Activated T-cell treated with anti-CD3 and anti-CD28 coated beads, Interleukin-2, amount 50 U/mL, for 24 hours (primary cell): Measurements from ENCODE around the gene TPM2.

ENCODE experiments used
- DNase-seq: peaks from one replicate; pipeline ENCODE4 v3.0.0-alpha.2; 2020
- H3K27ac Mint-ChIP-seq: 2 replicates; pipeline ENCODE4 v1.8.0; 2020; ENCODE audit warnings: mild to moderate bottlenecking, mixed read lengths
- H3K27me3 Mint-ChIP-seq: 2 replicates; pipeline ENCODE4 v1.8.0; 2020; ENCODE audit warnings: mixed read lengths
- H3K36me3 Mint-ChIP-seq: 2 replicates; pipeline ENCODE4 v1.8.0; 2020; ENCODE audit warnings: low read depth, mixed read lengths
- H3K4me1 Mint-ChIP-seq: 2 replicates; pipeline ENCODE4 v1.8.0; 2020; ENCODE audit warnings: low read depth, mixed read lengths
- H3K4me3 Mint-ChIP-seq: 2 replicates; pipeline ENCODE4 v1.8.0; 2020; ENCODE audit warnings: mild to moderate bottlenecking, moderate library complexity, mixed read lengths
- H3K9me3 Mint-ChIP-seq: 2 replicates; pipeline ENCODE4 v1.8.0; 2020; ENCODE audit warnings: mixed read lengths

TPM2 gene

GRCh38 chr9:35727676-35728040 lies 37.9 kb upstream of the TPM2 start:
- no peaks in the 10 kb centered on the region for H3K27me3 Mint-ChIP-seq
- H3K4me3 Mint-ChIP-seq: no peak overlapping the region
- no peak overlapping the region for H3K27ac Mint-ChIP-seq

GRCh38 chr9:35726931-35727330 lies 37.2 kb upstream of the TPM2 start:
- H3K9me3 Mint-ChIP-seq: no peaks in the 10 kb centered on the region
- no peaks in the 10 kb centered on the region for H3K27me3 Mint-ChIP-seq
- peak; percentile 54 for DNase-seq
- no peak overlapping the region for H3K4me3 Mint-ChIP-seq
- peaks cover 65% of the 10 kb centered on the region for H3K36me3 Mint-ChIP-seq
- H3K27ac Mint-ChIP-seq: no peak overlapping the region
- H3K4me1 Mint-ChIP-seq: no peaks in the 10 kb centered on the region

More at GRCh38 chr9:35727676-35728040, 37.9 kb upstream of the TPM2 start:
- peaks cover 63% of the 10 kb centered on the region for H3K36me3 Mint-ChIP-seq
- no peak for DNase-seq
- H3K9me3 Mint-ChIP-seq: no peaks in the 10 kb centered on the region
- H3K4me1 Mint-ChIP-seq: peaks cover under 1% of the 10 kb centered on the region

- DNase-seq: no peak
- peaks cover 70% of the 10 kb centered on the region for H3K36me3 Mint-ChIP-seq
- no peaks in the 10 kb centered on the region for H3K9me3 Mint-ChIP-seq
- no peaks in the 10 kb centered on the region for H3K27me3 Mint-ChIP-seq
- no peak overlapping the region for H3K4me3 Mint-ChIP-seq
- no peaks in the 10 kb centered on the region for H3K4me1 Mint-ChIP-seq
- no peak overlapping the region for H3K27ac Mint-ChIP-seq
Observed at GRCh38 chr9:35725362-35725761, 35.6 kb upstream of the TPM2 start.

GRCh38 chr9:35723908-35724307 lies 34.2 kb upstream of the TPM2 start:
- DNase-seq: no peak
- Mint-ChIP-seq H3K36me3 (peaks cover 81% of the 10 kb centered on the region), H3K27me3 (no peaks in the 10 kb centered on the region), H3K4me3 (no peak overlapping the region), H3K9me3 (no peaks in the 10 kb centered on the region), H3K4me1 (no peaks in the 10 kb centered on the region), H3K27ac (no peak overlapping the region)

GRCh38 chr9:35723426-35723825 lies 33.7 kb upstream of the TPM2 start:
- H3K4me3 Mint-ChIP-seq: no peak overlapping the region
- H3K27ac Mint-ChIP-seq: peak overlapping the region; percentile 57
- no peaks in the 10 kb centered on the region for H3K27me3 Mint-ChIP-seq
- H3K9me3 Mint-ChIP-seq: no peaks in the 10 kb centered on the region
- DNase-seq: no peak
- peaks cover 86% of the 10 kb centered on the region for H3K36me3 Mint-ChIP-seq
- no peaks in the 10 kb centered on the region for H3K4me1 Mint-ChIP-seq

GRCh38 chr9:35719546-35719945 lies 29.8 kb upstream of the TPM2 start:
- no peak overlapping the region for H3K27ac Mint-ChIP-seq

GRCh38 chr9:35718721-35719511 lies 29.2 kb upstream of the TPM2 start:
- Mint-ChIP-seq H3K9me3 (no peaks in the 10 kb centered on the region), H3K4me1 (no peaks in the 10 kb centered on the region), H3K36me3 (peaks cover 100% of the 10 kb centered on the region), H3K4me3 (no peak overlapping the region), H3K27me3 (no peaks in the 10 kb centered on the region), H3K27ac (no peak overlapping the region)
- peak; percentile 17 for DNase-seq

More at GRCh38 chr9:35719546-35719945, 29.8 kb upstream of the TPM2 start:
- Mint-ChIP-seq H3K36me3 (peaks cover 100% of the 10 kb centered on the region), H3K9me3 (no peaks in the 10 kb centered on the region), H3K4me1 (no peaks in the 10 kb centered on the region), H3K27me3 (no peaks in the 10 kb centered on the region), H3K4me3 (no peak overlapping the region)
- no peak for DNase-seq

GRCh38 chr9:35717132-35717870 lies 27.6 kb upstream of the TPM2 start:
- Mint-ChIP-seq H3K27ac (peak overlapping the region; percentile 16), H3K4me1 (peaks cover under 1% of the 10 kb centered on the region), H3K9me3 (no peaks in the 10 kb centered on the region), H3K27me3 (no peaks in the 10 kb centered on the region), H3K36me3 (peaks cover 100% of the 10 kb centered on the region), H3K4me3 (no peak overlapping the region)
- no peak for DNase-seq

GRCh38 chr9:35716230-35716629 lies 26.5 kb upstream of the TPM2 start:
- H3K27ac Mint-ChIP-seq: peak overlapping the region; percentile 70
- peaks cover 100% of the 10 kb centered on the region for H3K36me3 Mint-ChIP-seq
- DNase-seq: no peak
- no peak overlapping the region for H3K4me3 Mint-ChIP-seq
- H3K9me3 Mint-ChIP-seq: no peaks in the 10 kb centered on the region
- no peaks in the 10 kb centered on the region for H3K27me3 Mint-ChIP-seq
- peaks cover 7% of the 10 kb centered on the region for H3K4me1 Mint-ChIP-seq

- H3K36me3 Mint-ChIP-seq: peaks cover 96% of the 10 kb centered on the region
Observed at GRCh38 chr9:35714579-35715252, 25.0 kb upstream of the TPM2 start.

GRCh38 chr9:35714123-35714522 lies 24.4 kb upstream of the TPM2 start:
- Mint-ChIP-seq H3K4me1 (peaks cover 7% of the 10 kb centered on the region), H3K27me3 (no peaks in the 10 kb centered on the region), H3K4me3 (no peak overlapping the region), H3K9me3 (no peaks in the 10 kb centered on the region), H3K27ac (peak overlapping the region; percentile 44), H3K36me3 (peaks cover 90% of the 10 kb centered on the region)
- no peak for DNase-seq

More at GRCh38 chr9:35714579-35715252, 25.0 kb upstream of the TPM2 start:
- peaks cover 7% of the 10 kb centered on the region for H3K4me1 Mint-ChIP-seq
- H3K27me3 Mint-ChIP-seq: no peaks in the 10 kb centered on the region
- H3K9me3 Mint-ChIP-seq: no peaks in the 10 kb centered on the region
- no peak for DNase-seq
- H3K4me3 Mint-ChIP-seq: no peak overlapping the region
- peak overlapping the region; percentile 42 for H3K27ac Mint-ChIP-seq

GRCh38 chr9:35713578-35713977 lies 23.9 kb upstream of the TPM2 start:
- Mint-ChIP-seq H3K4me1 (peaks cover 7% of the 10 kb centered on the region), H3K27me3 (no peaks in the 10 kb centered on the region), H3K4me3 (no peak overlapping the region), H3K27ac (peak overlapping the region; percentile 44), H3K36me3 (peaks cover 85% of the 10 kb centered on the region), H3K9me3 (no peaks in the 10 kb centered on the region)
- DNase-seq: no peak

GRCh38 chr9:35712762-35713400 lies 23.2 kb upstream of the TPM2 start:
- H3K4me3 Mint-ChIP-seq: no peak overlapping the region
- peaks cover 7% of the 10 kb centered on the region for H3K4me1 Mint-ChIP-seq
- no peaks in the 10 kb centered on the region for H3K27me3 Mint-ChIP-seq
- peak overlapping the region; percentile 47 for H3K27ac Mint-ChIP-seq
- DNase-seq: peak; percentile 22
- H3K9me3 Mint-ChIP-seq: no peaks in the 10 kb centered on the region
- peaks cover 78% of the 10 kb centered on the region for H3K36me3 Mint-ChIP-seq
